Measurements from ENCODE around the gene HSFX3. TPM values are rescaled to one million over a fixed set of nuclear protein-coding genes. Genes with fewer than 3 reads are reported as not detected.

HSFX3 gene
- polyA plus RNA-seq, 3 donors = not detected

Other genes starting within 250 kb of the HSFX3 start
- gene IDS, start 44.6 kb downstream of the HSFX3 start, polyA plus RNA-seq (ENCODE audit: insufficient read length in 3 of 3) = 10 to 100 TPM; 29.4 to 33.0 (median 32.5) TPM
- 10 to 100 TPM; 18.3 to 23.0 (median 22.5) TPM for gene EOLA1, start 8.9 kb downstream of the HSFX3 start, polyA plus RNA-seq (ENCODE audit: insufficient read length in 3 of 3)
- gene MAGEA9B, start 37.5 kb upstream of the HSFX3 start, polyA plus RNA-seq (ENCODE audit: insufficient read length in 3 of 3) = not detected
- gene HSFX2, start 45.4 kb upstream of the HSFX3 start, polyA plus RNA-seq (ENCODE audit: insufficient read length in 3 of 3) = 1 to 10 TPM in 1 of 3 donors, under 1 TPM in 2; 0.54 to 1.0 (median 0.71) TPM
- gene TMEM185A, start 81.9 kb upstream of the HSFX3 start, polyA plus RNA-seq (ENCODE audit: insufficient read length in 3 of 3) = 10 to 100 TPM; 41.2 to 45.7 (median 44.6) TPM
- not detected for gene MAGEA11, start 162.1 kb upstream of the HSFX3 start, polyA plus RNA-seq (ENCODE audit: insufficient read length in 3 of 3)
- gene HSFX1, start 224.1 kb upstream of the HSFX3 start, polyA plus RNA-seq (ENCODE audit: insufficient read length in 3 of 3) = 1 to 10 TPM; 1.4 to 1.9 (median 1.5) TPM
- not detected for gene MAGEA9, start 232.0 kb upstream of the HSFX3 start, polyA plus RNA-seq (ENCODE audit: insufficient read length in 3 of 3)

All from right renal cortex interstitium (tissue), 3 donors.